ENCODE data around the gene RFX2. TPM values are rescaled to one million over a fixed set of nuclear protein-coding genes. Genes with fewer than 3 reads are reported as not detected.

RFX2 gene
- total and polyA plus RNA-seq, 4 experiments from 2014 or later: 3.6 to 6.7 (median 5.8) TPM

Other genes starting within 250 kb of the RFX2 start
- under 1 TPM in 1 of 2 experiments, not detected in 1; 0.17 TPM for gene FUT5, start 240.0 kb downstream of the RFX2 start, total RNA-seq
- gene FUT5, start 240.0 kb downstream of the RFX2 start, polyA plus RNA-seq: not detected
- 100 to 1,000 TPM; 139 to 153 TPM for gene NDUFA11, start 206.7 kb downstream of the RFX2 start, total RNA-seq
- 100 to 1,000 TPM; 330 to 388 TPM for gene NDUFA11, start 206.7 kb downstream of the RFX2 start, polyA plus RNA-seq
- 10 to 100 TPM; 36.6 to 37.5 TPM for gene VMAC, start 205.6 kb downstream of the RFX2 start, total RNA-seq
- 1 to 10 TPM; 5.6 to 6.3 TPM for gene VMAC, start 205.6 kb downstream of the RFX2 start, polyA plus RNA-seq
- gene CAPS, start 196.2 kb downstream of the RFX2 start, total RNA-seq: 10 to 100 TPM; 65.0 to 68.0 TPM
- 1 to 10 TPM; 1.7 to 4.3 TPM for gene CAPS, start 196.2 kb downstream of the RFX2 start, polyA plus RNA-seq
- 10 to 100 TPM; 84.1 to 94.9 TPM for gene RANBP3, start 132.4 kb downstream of the RFX2 start, total RNA-seq
- 10 to 100 TPM in 1 of 2 donors, 1 to 10 TPM in 1; 3.4 to 11.6 TPM for gene RANBP3, start 132.4 kb downstream of the RFX2 start, polyA plus RNA-seq
- gene ACSBG2, start 25.2 kb upstream of the RFX2 start, total RNA-seq: not detected
- gene ACSBG2, start 25.2 kb upstream of the RFX2 start, polyA plus RNA-seq: not detected
- 10 to 100 TPM; 41.1 to 41.7 TPM for gene MLLT1, start 169.5 kb upstream of the RFX2 start, total RNA-seq
- gene MLLT1, start 169.5 kb upstream of the RFX2 start, polyA plus RNA-seq: 1 to 10 TPM in 1 of 2 donors, under 1 TPM in 1; 0.50 to 2.0 TPM
- gene ACER1, start 223.1 kb upstream of the RFX2 start, total RNA-seq: 1 to 10 TPM in 1 of 2 experiments, under 1 TPM in 1; 0.67 to 1.3 TPM
- 1 to 10 TPM in 1 of 2 donors, under 1 TPM in 1; 0.90 to 1.1 TPM for gene ACER1, start 223.1 kb upstream of the RFX2 start, polyA plus RNA-seq